A673 (cell line): ENCODE measurements around the gene CCDC40.

Experiments
- CTCF ChIP-seq: fragments of 300-800, 200-600 bp; sonication (generic); conservative IDR thresholded peaks from 2 replicates; pipeline ENCODE4 v1.5.1; 2017; ENCODE audit warnings: low read depth, mild to moderate bottlenecking, antibody characterized with exemption, low read length, moderate library complexity, mixed read lengths
- EZH2 ChIP-seq: fragments of 200-600 bp; sonication (generic); IDR thresholded peaks from 2 replicates; pipeline ENCODE4 v1.6.1; 2017; ENCODE audit warnings: borderline replicate concordance, low read depth, mild to moderate bottlenecking, mixed read lengths, antibody characterized with exemption, low read length; ENCODE audit not compliant: poor library complexity, severe bottlenecking

DNA sequence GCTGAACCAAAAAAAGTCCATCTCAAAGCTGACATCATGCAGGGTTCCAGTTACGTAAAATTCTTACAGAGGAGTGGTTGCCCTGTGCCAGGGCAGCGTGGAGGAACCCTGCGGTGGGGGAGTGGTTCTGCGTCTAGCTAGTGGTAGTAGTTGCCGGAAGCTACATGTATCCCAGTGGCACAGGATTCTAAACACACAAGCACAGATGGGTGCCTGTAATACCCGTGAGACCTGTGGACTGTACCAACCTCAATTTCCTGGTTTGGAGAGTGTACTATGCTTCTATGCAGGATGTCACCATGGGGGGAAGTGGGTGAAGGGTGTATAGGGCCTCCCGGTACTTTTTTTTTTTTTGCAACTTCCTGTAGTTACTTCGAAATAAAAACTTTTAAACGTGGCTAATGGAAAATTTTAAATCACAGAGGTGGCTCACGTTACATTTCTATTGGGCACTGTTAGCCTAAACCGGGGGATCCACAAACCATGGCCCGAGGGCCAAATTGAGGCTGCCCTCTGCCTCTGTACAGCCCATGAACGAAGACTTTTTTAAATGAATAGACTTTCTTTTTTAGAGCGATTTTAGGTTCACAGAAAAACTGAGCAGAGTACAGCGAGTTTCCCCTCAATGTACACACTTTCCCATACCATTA lies 39.3 kb upstream of the CCDC40 start:
- TF ChIP-seq EZH2 (no peak), CTCF (no peak)
